CD4-positive, alpha-beta T cell (primary cell): ENCODE measurements around the gene YY1. TPM values are rescaled to one million over a fixed set of nuclear protein-coding genes. Genes with fewer than 3 reads are reported as not detected.

ENCODE experiments used
- ATAC-seq: fragments of 200-7000 bp; cut with Tn5 transposase; one replicate; pipeline ENCODE4 v1.10.0; 2022; ENCODE audit warnings: mild to moderate bottlenecking; ENCODE audit not compliant: poor library complexity
- CTCF ChIA-PET: fragments of 350-600 bp; sonication (Branson Sonifier 250); formaldehyde crosslinking; loops from one replicate; lab custom pipeline; 2021; ENCODE audit warnings: antibody characterized with exemption, inconsistent platforms; lab: Charles Lee
- POLR2A ChIA-PET: fragments of 350-600 bp; sonication (Branson Sonifier 250); formaldehyde crosslinking; loops from one replicate; lab custom pipeline; 2021; ENCODE audit warnings: antibody characterized with exemption, inconsistent platforms; lab: Charles Lee
- DNase-seq, 14 experiments: peaks; one replicate each; pipeline ENCODE4 v3.0.0-alpha.2; 2013 to 2020; ENCODE audit warnings: mixed read lengths in 2 of 14
- H3K27ac ChIP-seq, 2 donors: one replicate each; pipeline versions ENCODE4 v1.5.1 to v1.7.0; 2013; ENCODE audit warnings: low read length in 2 of 2, low read depth in 1 of 2, mild to moderate bottlenecking in 1 of 2
- H3K27me3 ChIP-seq, 2 experiments: 1 replicate in 1 of 2; 2 replicates in 1 of 2; pipeline versions ENCODE4 v1.6.1 to v1.7.0; 2013; ENCODE audit warnings: low read length in 2 of 2, control low read depth in 1 of 2, mild to moderate bottlenecking in 1 of 2, moderate library complexity in 1 of 2; ENCODE audit not compliant: insufficient read depth in 2 of 2, control insufficient read depth in 1 of 2
- H3K36me3 ChIP-seq: one replicate; pipeline ENCODE4 v1.6.1; 2013; ENCODE audit warnings: low read length, control low read depth; ENCODE audit not compliant: insufficient read depth
- H3K4me1 ChIP-seq: one replicate; pipeline ENCODE4 v1.6.1; 2013; ENCODE audit warnings: low read length, control low read depth; ENCODE audit not compliant: insufficient read depth
- H3K4me3 ChIP-seq: one replicate; pipeline ENCODE4 v1.5.1; 2013; ENCODE audit warnings: mild to moderate bottlenecking, low read length, moderate library complexity
- H3K9me3 ChIP-seq, 2 experiments: 1 replicate in 1 of 2; 2 replicates in 1 of 2; pipeline versions ENCODE4 v1.6.1 to v1.7.0; 2013; ENCODE audit warnings: low read length in 2 of 2, mild to moderate bottlenecking in 2 of 2, control low read depth in 1 of 2, moderate library complexity in 1 of 2; ENCODE audit not compliant: control insufficient read depth in 1 of 2, insufficient read depth in 1 of 2
- H3K27ac Mint-ChIP-seq: one replicate; pipeline ENCODE4 v1.8.0; 2020; ENCODE audit warnings: mixed read lengths
- H3K27me3 Mint-ChIP-seq: one replicate; pipeline ENCODE4 v1.8.0; 2021; ENCODE audit warnings: mixed read lengths
- H3K36me3 Mint-ChIP-seq: one replicate; pipeline ENCODE4 v1.8.0; 2021; ENCODE audit warnings: low read depth, mixed read lengths
- H3K4me1 Mint-ChIP-seq: one replicate; pipeline ENCODE4 v1.8.0; 2021; ENCODE audit warnings: low read depth, mixed read lengths
- H3K4me3 Mint-ChIP-seq: one replicate; pipeline ENCODE4 v1.8.0; 2020; ENCODE audit warnings: mild to moderate bottlenecking, mixed read lengths
- H3K9me3 Mint-ChIP-seq: one replicate; pipeline ENCODE4 v1.8.0; 2020; ENCODE audit warnings: mixed read lengths
- intact Hi-C, 2 experiments: fragments of 100-400 bp; cut with DNase I in 1 of 2; cut with micrococcal nuclease in 1 of 2; formaldehyde crosslinking; loops; one replicate each; pipeline versions ENCODE4 v1.15.1 to v1.9.0; 2023 to 2025; cut with DNase I, micrococcal nuclease
- total RNA-seq, 174 experiments: library from RNA in 2 of 174; stranded (reverse) in 2 of 174; gene quantifications; one replicate each; pipeline ENCODE4 v1.2.3 and lab custom pipeline; 2021 to 2026
- TF ChIP-seq, protein P1 (sequence below): fragments of 200-600 bp; IDR thresholded peaks from one replicate; pipeline ENCODE4 v1.8.0; 2022; ENCODE audit warnings: antibody characterized with exemption, mild to moderate bottlenecking

YY1 gene
- total RNA-seq, 2 experiments from 2014 or later, result 68.9 to 70.4 TPM

DNA sequence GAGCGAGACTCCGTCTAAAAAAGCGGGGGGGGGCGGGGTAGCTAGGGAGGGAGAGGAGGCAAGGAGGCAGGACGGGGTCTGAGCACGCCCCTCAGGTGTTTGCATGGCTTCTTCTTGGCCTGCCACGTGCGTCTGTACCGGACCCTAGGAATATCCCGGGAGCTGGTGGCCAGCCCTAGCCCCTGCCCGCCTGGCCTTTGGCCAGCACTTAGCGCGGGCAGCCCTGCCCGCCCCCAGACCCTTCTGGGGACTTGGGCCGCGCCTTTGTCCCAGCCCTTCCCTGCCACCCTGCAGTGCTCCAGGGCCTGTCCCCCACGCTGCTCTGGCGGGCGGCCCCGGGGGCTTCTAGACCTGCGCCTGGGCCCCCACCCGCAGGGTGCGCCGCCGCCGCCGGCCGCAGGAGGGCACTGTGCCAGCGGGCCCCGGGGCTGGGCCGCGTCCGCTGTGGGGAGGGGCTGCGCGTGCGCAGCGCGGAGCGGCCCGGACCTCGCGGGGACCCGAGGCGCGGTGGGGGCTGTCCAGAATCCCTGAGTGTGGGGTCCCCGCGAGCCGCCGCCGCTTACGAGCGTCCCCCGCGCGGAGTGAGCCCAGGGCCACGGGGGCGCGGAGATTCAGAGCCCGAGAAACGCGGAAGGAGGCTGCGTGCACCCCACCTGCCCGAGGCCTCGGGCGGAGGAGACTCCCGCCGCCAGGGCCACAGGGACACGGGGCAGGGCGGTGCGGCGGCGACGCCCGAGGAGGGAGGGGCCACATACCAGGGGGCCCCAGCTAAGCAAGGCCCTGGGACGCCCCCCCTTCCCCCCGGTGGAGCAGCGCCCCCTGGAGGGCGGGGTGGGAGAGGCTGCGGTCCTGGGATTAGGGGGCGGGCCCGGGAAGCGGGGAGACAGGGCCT is 46.3 kb downstream of the YY1 start:
- H3K9me3 Mint-ChIP-seq, result no peaks in the 10 kb centered on the region
- peaks cover 4% of the 10 kb centered on the region for H3K36me3 Mint-ChIP-seq
- Histone ChIP-seq H3K9me3 (no peaks in the 10 kb centered on the region), H3K4me1 (peaks cover 15% of the 10 kb centered on the region), H3K27ac (peak overlapping the region in 1 of 2 donors; percentile 79), H3K27me3 (no peaks in the 10 kb centered on the region), H3K4me3 (peak overlapping the region; percentile 59), H3K36me3 (peaks cover 3% of the 10 kb centered on the region)
- intact Hi-C loops, result loop anchor here (1.0 to 5.0 kb wide), 7 partner anchors 42 to 360 kb away; partner anchors contain the start of gene WDR25 (in 2 of the 2)
- H3K4me1 Mint-ChIP-seq, result no peaks in the 10 kb centered on the region
- TF ChIP-seq, protein P1, sequence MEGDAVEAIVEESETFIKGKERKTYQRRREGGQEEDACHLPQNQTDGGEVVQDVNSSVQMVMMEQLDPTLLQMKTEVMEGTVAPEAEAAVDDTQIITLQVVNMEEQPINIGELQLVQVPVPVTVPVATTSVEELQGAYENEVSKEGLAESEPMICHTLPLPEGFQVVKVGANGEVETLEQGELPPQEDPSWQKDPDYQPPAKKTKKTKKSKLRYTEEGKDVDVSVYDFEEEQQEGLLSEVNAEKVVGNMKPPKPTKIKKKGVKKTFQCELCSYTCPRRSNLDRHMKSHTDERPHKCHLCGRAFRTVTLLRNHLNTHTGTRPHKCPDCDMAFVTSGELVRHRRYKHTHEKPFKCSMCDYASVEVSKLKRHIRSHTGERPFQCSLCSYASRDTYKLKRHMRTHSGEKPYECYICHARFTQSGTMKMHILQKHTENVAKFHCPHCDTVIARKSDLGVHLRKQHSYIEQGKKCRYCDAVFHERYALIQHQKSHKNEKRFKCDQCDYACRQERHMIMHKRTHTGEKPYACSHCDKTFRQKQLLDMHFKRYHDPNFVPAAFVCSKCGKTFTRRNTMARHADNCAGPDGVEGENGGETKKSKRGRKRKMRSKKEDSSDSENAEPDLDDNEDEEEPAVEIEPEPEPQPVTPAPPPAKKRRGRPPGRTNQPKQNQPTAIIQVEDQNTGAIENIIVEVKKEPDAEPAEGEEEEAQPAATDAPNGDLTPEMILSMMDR, result peak; percentile 96
- peak overlapping the region; percentile 42 for H3K27ac Mint-ChIP-seq
- ChIA-PET POLR2A (interaction anchor here (0.6 to 1.5 kb wide), 5 partner anchors 8 to 92 kb away, joined by 3 to 4 read pairs (median 3); no protein-coding TSS in a partner anchor), CTCF (interaction anchor here (0.6 to 2.4 kb wide), 22 partner anchors 8 to 1524 kb away, joined by 3 to 9 read pairs (median 4); a partner anchor contains a TSS)
- peak; percentile 92 for ATAC-seq
- DNase-seq, result peak; percentile 60 to 91 (median 76)
- H3K27me3 Mint-ChIP-seq, result no peaks in the 10 kb centered on the region
- peak overlapping the region; percentile 80 for H3K4me3 Mint-ChIP-seq

DNA sequence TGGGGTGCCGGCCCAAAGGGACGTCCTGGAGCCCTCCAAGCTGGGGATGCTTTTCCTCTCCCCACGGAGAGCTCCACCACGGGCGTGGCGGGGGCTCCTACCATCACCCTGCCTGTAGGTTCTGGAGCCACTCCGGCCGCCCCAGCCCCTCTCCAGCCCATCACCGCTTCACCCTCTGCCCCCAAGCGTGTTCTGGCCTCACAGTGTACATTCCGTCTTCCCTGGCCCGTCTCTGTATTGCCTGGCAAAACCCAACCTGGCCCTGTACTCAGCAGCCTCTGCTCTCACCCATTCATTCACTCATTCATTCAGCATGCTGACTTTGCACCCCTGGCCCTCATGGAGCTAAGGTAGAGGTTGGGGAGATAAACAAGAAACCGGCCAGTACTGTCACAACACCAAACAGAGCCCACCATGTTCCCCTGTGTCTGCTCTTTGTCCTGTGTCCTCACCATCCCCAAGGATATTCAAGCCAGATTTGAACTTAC is 47.0 kb downstream of the YY1 start:
- TF ChIP-seq, protein P1, result peak; percentile 36
- Mint-ChIP-seq H3K9me3 (no peaks in the 10 kb centered on the region), H3K27me3 (no peaks in the 10 kb centered on the region), H3K4me1 (no peaks in the 10 kb centered on the region), H3K27ac (peak overlapping the region; percentile 33), H3K4me3 (peak overlapping the region; percentile 79), H3K36me3 (no peaks in the 10 kb centered on the region)
- Histone ChIP-seq H3K9me3 (no peaks in the 10 kb centered on the region), H3K27me3 (no peaks in the 10 kb centered on the region), H3K36me3 (peaks cover under 1% of the 10 kb centered on the region), H3K27ac (no peak overlapping the region), H3K4me1 (peaks cover 15% of the 10 kb centered on the region), H3K4me3 (peak overlapping the region; percentile 59)
- CTCF ChIA-PET, result interaction anchor here (0.7 to 2.4 kb wide), 21 partner anchors 9 to 207 kb away, joined by 3 to 9 read pairs (median 4); a partner anchor contains a TSS
- DNase-seq (no peak), ATAC-seq (no peak)
- intact Hi-C loops, result loop anchor here (1.0 to 5.0 kb wide), 7 partner anchors 43 to 359 kb away; partner anchors contain the start of gene WDR25 (in 2 of the 2)
- POLR2A ChIA-PET, result interaction anchor here (1.0 to 1.5 kb wide), 4 partner anchors 8 to 93 kb away, joined by 3 to 4 read pairs (median 3); no protein-coding TSS in a partner anchor

DNA sequence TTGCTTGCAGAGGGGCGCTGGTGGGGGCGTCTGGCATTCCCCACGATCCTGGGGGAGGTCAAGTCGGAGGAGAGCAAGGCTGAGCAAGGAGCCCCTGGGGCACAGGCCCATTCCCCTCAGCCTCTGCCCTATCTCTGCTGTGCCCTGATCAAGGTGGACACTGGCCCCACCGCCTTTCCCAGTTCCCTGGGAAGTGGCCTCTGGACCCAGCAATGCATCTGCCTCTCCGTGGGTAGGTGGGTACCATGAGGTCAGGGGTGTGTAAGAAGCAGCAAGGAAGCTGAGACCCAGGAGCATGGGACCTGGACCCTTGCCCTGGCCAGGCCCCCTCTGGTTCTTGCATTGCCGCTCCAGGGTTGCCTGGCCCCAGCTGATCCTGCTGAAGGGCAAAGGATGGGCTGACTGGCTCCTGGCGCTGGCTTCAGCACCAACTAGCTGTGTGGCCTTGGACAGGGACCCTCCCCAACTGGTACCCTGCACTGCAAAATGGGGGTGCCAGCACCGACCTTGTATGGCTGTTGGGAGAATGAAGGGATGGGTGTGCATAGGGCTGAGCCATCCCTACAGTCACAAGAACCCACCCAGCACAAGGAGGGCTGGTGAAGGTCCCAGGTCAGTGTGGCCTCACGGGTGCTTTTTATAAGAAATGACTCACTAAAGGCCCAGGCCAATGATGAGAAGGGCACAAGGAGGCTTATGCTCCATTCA is 47.7 kb downstream of the YY1 start:
- Histone ChIP-seq H3K4me1 (peaks cover 15% of the 10 kb centered on the region), H3K4me3 (no peak overlapping the region), H3K27me3 (no peaks in the 10 kb centered on the region), H3K9me3 (no peaks in the 10 kb centered on the region), H3K36me3 (peaks cover 3% of the 10 kb centered on the region), H3K27ac (no peak overlapping the region)
- Mint-ChIP-seq H3K27ac (no peak overlapping the region), H3K9me3 (no peaks in the 10 kb centered on the region), H3K27me3 (no peaks in the 10 kb centered on the region), H3K4me1 (no peaks in the 10 kb centered on the region), H3K36me3 (no peaks in the 10 kb centered on the region), H3K4me3 (peak overlapping the region; percentile 79)
- TF ChIP-seq, protein P1, result no peak
- DNase-seq (no peak), ATAC-seq (no peak)
- ChIA-PET CTCF (interaction anchor here (1.4 to 2.4 kb wide), 6 partner anchors 14 to 94 kb away, joined by 3 to 9 read pairs (median 7); a partner anchor contains a TSS), POLR2A (interaction anchor here (1.5 kb wide), 1 partner anchor 94 kb away, joined by 3 read pairs; no protein-coding TSS in a partner anchor)
- intact Hi-C loops, result loop anchor here (5.0 kb wide), 2 partner anchors 91 to 314 kb away; partner anchors contain the start of gene WDR25 (in 1 of the 2)
